Sigmoid colon (tissue), 7 donors: ENCODE data around the gene CASTOR2. TPM values are rescaled to one million over a fixed set of nuclear protein-coding genes. Genes with fewer than 3 reads are reported as not detected.
"Not testable (repeated sequence)": the region's sequence is repeated elsewhere in the genome, so short reads cannot be mapped to it uniquely, and the experiment has no call there.

Experiments used
- DNase-seq: peaks from one replicate; pipeline ENCODE4 v3.0.0-alpha.2; 2019
- H3K27ac ChIP-seq, 4 donors: fragments of 200-600 bp; sonication (generic); one replicate each; pipeline ENCODE4 v1.5.1; 2016 to 2019; ENCODE audit warnings: mild to moderate bottlenecking in 1 of 4
- H3K27me3 ChIP-seq, 3 donors: fragments of 200-600 bp; sonication (generic); one replicate each; pipeline ENCODE4 v1.5.1; 2019; ENCODE audit warnings: mild to moderate bottlenecking in 1 of 3
- H3K36me3 ChIP-seq, 4 donors: fragments of 200-600 bp; sonication (generic); one replicate each; pipeline ENCODE4 v1.5.1; 2016 to 2019
- H3K4me1 ChIP-seq, 4 donors: fragments of 200-600 bp; sonication (generic); one replicate each; pipeline ENCODE4 v1.5.1; 2017 to 2019
- H3K4me3 ChIP-seq, 4 donors: fragments of 200-600 bp; sonication (generic); one replicate each; pipeline ENCODE4 v1.5.1; 2017 to 2019; ENCODE audit warnings: mild to moderate bottlenecking in 2 of 4, moderate library complexity in 1 of 4
- H3K9me3 ChIP-seq, 4 donors: fragments of 200-600 bp in 3 of 4; sonication (generic) in 3 of 4; one replicate each; pipeline versions ENCODE4 v1.5.1 to v1.6.1; 2013 to 2019
- POLR2AphosphoS5 ChIP-seq, 4 donors: sonication (generic); formaldehyde crosslinking; IDR thresholded peaks; one replicate each; pipeline ENCODE4 v1.6.1; 2017; ENCODE audit warnings: antibody characterized with exemption in 4 of 4
- WGBS, 2 donors: extraction: QIAGEN DNeasy Blood & Tissue Kit; methylation state at CpG; one replicate each; pipeline ENCODE4 v1.1.7; 2013; 5-methylcytosine and 5-hydroxymethylcytosine counted together
- intact Hi-C: fragments of 100-400 bp; cut with DNase I; formaldehyde crosslinking; loops from one replicate; pipeline ENCODE4 v1.15.1; 2023
- polyA plus RNA-seq, 3 donors: library from polyadenylated mRNA; stranded (reverse); fragments of 200-250 nt; gene quantifications; one replicate each; pipeline ENCODE4 v1.2.3, GENCODE V29; 2013
- total RNA-seq, 4 donors: library from RNA; depleted of rRNA; stranded (reverse); fragments of >200 nt; gene quantifications; one replicate each; pipeline ENCODE4 v1.1.0, GENCODE V29; 2016
- donor health status: healthy with polysubstance abuse.
- donor health status: Bipolar disorder and iron deficiency.
- donor health status: healthy.

Gene CASTOR2
- total RNA-seq (10 to 100 TPM in 3 of 4 donors, 1 to 10 TPM in 1; 8.9 to 23.3 (median 13.9) TPM), polyA plus RNA-seq (1 to 10 TPM; 1.7 to 2.8 (median 1.8) TPM)

GRCh38 chr7:74964511-74965119 lies at the start of gene CASTOR2:
CASTOR2 (plus strand) TSS chr7:74964705; CDS start chr7:74964986, 281 bp downstream.
- H3K9me3 ChIP-seq, H3K4me1 ChIP-seq, H3K36me3 ChIP-seq, H3K27me3 ChIP-seq, intact Hi-C loops: not testable (repeated sequence)
- Histone ChIP-seq H3K27ac (peak within 1 kb of the TSS in 1 of 4 donors; percentile 31), H3K4me3 (peak within 1 kb of the TSS in 3 of 4 donors; percentile 27 to 38 (median 33))
- peak in 1 of 4 donors; percentile 12 for TF ChIP-seq POLR2AphosphoS5 (IDR thresholded peaks at IDR 0.05)
- WGBS, 2 donors = 0 to 1% methylated on average over 21 of the region's 84 CpGs
- DNase-seq = peak; percentile 83

- H3K36me3 ChIP-seq, intact Hi-C loops, H3K27ac ChIP-seq, H3K4me1 ChIP-seq, H3K9me3 ChIP-seq, H3K27me3 ChIP-seq, DNase-seq, H3K4me3 ChIP-seq: not testable (repeated sequence)
- WGBS, 2 donors = 81 to 89% methylated on average over 9 of the region's 10 CpGs
Measured at GRCh38 chr7:74922321-74922890, 42.1 kb upstream of the CASTOR2 start.

GRCh38 chr7:74923644-74924043 lies 40.9 kb upstream of the CASTOR2 start:
- WGBS, 2 donors = 96% methylated on average over 1 of the region's 1 CpG
- DNase-seq, H3K9me3 ChIP-seq, intact Hi-C loops, H3K27ac ChIP-seq, H3K36me3 ChIP-seq, H3K4me1 ChIP-seq, H3K4me3 ChIP-seq, H3K27me3 ChIP-seq: not testable (repeated sequence)

- intact Hi-C loops, H3K4me1 ChIP-seq, H3K27ac ChIP-seq, H3K27me3 ChIP-seq, H3K9me3 ChIP-seq, H3K4me3 ChIP-seq, H3K36me3 ChIP-seq, DNase-seq: not testable (repeated sequence)
- WGBS, 2 donors = no CpG with 5 or more reads among the region's 1 CpG
Measured at GRCh38 chr7:74926968-74927367, 37.5 kb upstream of the CASTOR2 start.

- WGBS, 2 donors = 78 to 89% methylated on average over 1 of the region's 6 CpGs
- H3K4me1 ChIP-seq, H3K9me3 ChIP-seq, intact Hi-C loops, H3K27ac ChIP-seq, DNase-seq, H3K36me3 ChIP-seq, H3K27me3 ChIP-seq, H3K4me3 ChIP-seq: not testable (repeated sequence)
Measured at GRCh38 chr7:74931563-74932328, 32.8 kb upstream of the CASTOR2 start.

- H3K36me3 ChIP-seq, DNase-seq, H3K4me3 ChIP-seq, H3K27me3 ChIP-seq, intact Hi-C loops, H3K9me3 ChIP-seq, H3K4me1 ChIP-seq, H3K27ac ChIP-seq: not testable (repeated sequence)
- WGBS, 2 donors = no CpG with 5 or more reads among the region's 2 CpGs
Measured at GRCh38 chr7:74939429-74939828, 25.1 kb upstream of the CASTOR2 start.

GRCh38 chr7:74941302-74942069 lies 23.0 kb upstream of the CASTOR2 start:
- DNase-seq, H3K4me3 ChIP-seq, H3K36me3 ChIP-seq, H3K27ac ChIP-seq, H3K27me3 ChIP-seq, intact Hi-C loops, H3K4me1 ChIP-seq, H3K9me3 ChIP-seq: not testable (repeated sequence)
- 86 to 90% methylated on average over 6 of the region's 9 CpGs for WGBS, 2 donors

- H3K36me3 ChIP-seq, H3K4me3 ChIP-seq, DNase-seq, H3K4me1 ChIP-seq, H3K27me3 ChIP-seq, H3K9me3 ChIP-seq, intact Hi-C loops, H3K27ac ChIP-seq: not testable (repeated sequence)
- WGBS, 2 donors = 92 to 93% methylated on average over 3 of the region's 4 CpGs
Measured at GRCh38 chr7:74943923-74944322, 20.6 kb upstream of the CASTOR2 start.

GRCh38 chr7:74947741-74948140 lies 16.8 kb upstream of the CASTOR2 start:
- no CpG with 5 or more reads among the region's 3 CpGs for WGBS, 2 donors
- H3K36me3 ChIP-seq, DNase-seq, H3K4me1 ChIP-seq, H3K27ac ChIP-seq, intact Hi-C loops, H3K9me3 ChIP-seq, H3K27me3 ChIP-seq, H3K4me3 ChIP-seq: not testable (repeated sequence)

- H3K27ac ChIP-seq, intact Hi-C loops: not testable (repeated sequence)
- no CpG with 5 or more reads among the region's 8 CpGs for WGBS, 2 donors
Measured at GRCh38 chr7:74953774-74954173, 10.7 kb upstream of the CASTOR2 start.

GRCh38 chr7:74958328-74958727 lies 6.2 kb upstream of the CASTOR2 start:
- DNase-seq, H3K27ac ChIP-seq, intact Hi-C loops, H3K9me3 ChIP-seq, H3K4me1 ChIP-seq, H3K27me3 ChIP-seq, H3K36me3 ChIP-seq, H3K4me3 ChIP-seq: not testable (repeated sequence)
- no CpG with 5 or more reads among the region's 2 CpGs for WGBS, 2 donors

More at GRCh38 chr7:74953774-74954173, 10.7 kb upstream of the CASTOR2 start:
- H3K9me3 ChIP-seq, H3K4me1 ChIP-seq, DNase-seq, H3K36me3 ChIP-seq, H3K27me3 ChIP-seq, H3K4me3 ChIP-seq: not testable (repeated sequence)
